Measurements from ENCODE around the gene PML. TPM values are rescaled to one million over a fixed set of nuclear protein-coding genes. Genes with fewer than 3 reads are reported as not detected.
"Not testable (repeated sequence)": the region's sequence is repeated elsewhere in the genome, so short reads cannot be mapped to it uniquely, and the experiment has no call there.

PML gene
- total RNA-seq, 1 experiment from 2014 or later = 21.5 TPM

GRCh38 chr15:73955861-73956742, 38.4 kb upstream of the PML start:
- no peaks in the 10 kb centered on the region for H3K36me3 ChIP-seq (ENCODE audit: insufficient read depth, low read length)
- no peaks in the 10 kb centered on the region for H3K9me3 ChIP-seq (ENCODE audit: low read length)
- no peaks in the 10 kb centered on the region for H3K9me2 ChIP-seq (replicated peaks; ENCODE audit: insufficient read depth, low read length)
- no peak overlapping the region for H3K4me3 ChIP-seq (ENCODE audit: low read length)
- no peak for DNase-seq
- no peaks in the 10 kb centered on the region for H4K20me1 ChIP-seq (ENCODE audit: insufficient read depth, low read depth, low read length)
- H2AFZ ChIP-seq (ENCODE audit: low read length) = no peak overlapping the region
- H3K9ac ChIP-seq (ENCODE audit: low read length) = no peak overlapping the region
- no peaks in the 10 kb centered on the region; the same call in 1 of the 2 replicates for H3K4me1 ChIP-seq (ENCODE audit: low read length)
- H3K79me2 ChIP-seq (ENCODE audit: low read length) = no peaks in the 10 kb centered on the region
- H3K4me2 ChIP-seq (ENCODE audit: low read depth, low read length, poor library complexity, severe bottlenecking) = no peak overlapping the region
- H3K27ac ChIP-seq (ENCODE audit: low read length) = no peak overlapping the region
- H3K27me3 ChIP-seq (ENCODE audit: low read length) = no peaks in the 10 kb centered on the region

GRCh38 chr15:73956743-73957135, 37.8 kb upstream of the PML start:
- H3K9me3 ChIP-seq (ENCODE audit: low read length) = no peaks in the 10 kb centered on the region
- H3K27me3 ChIP-seq (ENCODE audit: low read length) = no peaks in the 10 kb centered on the region
- no peak for DNase-seq
- no peaks in the 10 kb centered on the region for H3K36me3 ChIP-seq (ENCODE audit: insufficient read depth, low read length)
- no peaks in the 10 kb centered on the region for H3K9me2 ChIP-seq (replicated peaks; ENCODE audit: insufficient read depth, low read length)
- no peak overlapping the region for H2AFZ ChIP-seq (ENCODE audit: low read length)
- no peaks in the 10 kb centered on the region for H3K79me2 ChIP-seq (ENCODE audit: low read length)
- no peak overlapping the region for H3K27ac ChIP-seq (ENCODE audit: low read length)
- H3K9ac ChIP-seq (ENCODE audit: low read length) = no peak overlapping the region
- no peak overlapping the region for H3K4me2 ChIP-seq (ENCODE audit: low read depth, low read length, poor library complexity, severe bottlenecking)
- no peaks in the 10 kb centered on the region for H3K4me1 ChIP-seq (ENCODE audit: low read length)
- H3K4me3 ChIP-seq (ENCODE audit: low read length) = no peak overlapping the region
- no peaks in the 10 kb centered on the region for H4K20me1 ChIP-seq (ENCODE audit: insufficient read depth, low read depth, low read length)

GRCh38 chr15:73957276-73957675, 37.2 kb upstream of the PML start:
- H3K27ac ChIP-seq (ENCODE audit: low read length) = no peak overlapping the region
- no peaks in the 10 kb centered on the region for H3K9me3 ChIP-seq (ENCODE audit: low read length)

GRCh38 chr15:73957785-73958184, 36.7 kb upstream of the PML start:
- no peak overlapping the region for H3K4me2 ChIP-seq (ENCODE audit: low read depth, low read length, poor library complexity, severe bottlenecking)
- no peaks in the 10 kb centered on the region for H3K36me3 ChIP-seq (ENCODE audit: insufficient read depth, low read length)
- no peak overlapping the region for H2AFZ ChIP-seq (ENCODE audit: low read length)
- no peak overlapping the region for H3K9ac ChIP-seq (ENCODE audit: low read length)
- H3K9me3 ChIP-seq (ENCODE audit: low read length) = no peaks in the 10 kb centered on the region
- H3K9me2 ChIP-seq (replicated peaks; ENCODE audit: insufficient read depth, low read length) = no peaks in the 10 kb centered on the region
- no peaks in the 10 kb centered on the region for H3K4me1 ChIP-seq (ENCODE audit: low read length)
- H3K79me2 ChIP-seq (ENCODE audit: low read length) = no peaks in the 10 kb centered on the region
- DNase-seq = no peak
- H3K4me3 ChIP-seq (ENCODE audit: low read length) = no peak overlapping the region
- H3K27me3 ChIP-seq (ENCODE audit: low read length) = no peaks in the 10 kb centered on the region
- H4K20me1 ChIP-seq (ENCODE audit: insufficient read depth, low read depth, low read length) = no peaks in the 10 kb centered on the region
- H3K27ac ChIP-seq (ENCODE audit: low read length) = no peak overlapping the region

More at GRCh38 chr15:73957276-73957675, 37.2 kb upstream of the PML start:
- H3K9me2 ChIP-seq (replicated peaks; ENCODE audit: insufficient read depth, low read length) = no peaks in the 10 kb centered on the region
- no peak overlapping the region for H3K9ac ChIP-seq (ENCODE audit: low read length)
- no peaks in the 10 kb centered on the region for H4K20me1 ChIP-seq (ENCODE audit: insufficient read depth, low read depth, low read length)
- no peaks in the 10 kb centered on the region for H3K27me3 ChIP-seq (ENCODE audit: low read length)
- no peaks in the 10 kb centered on the region for H3K79me2 ChIP-seq (ENCODE audit: low read length)
- no peak overlapping the region for H3K4me2 ChIP-seq (ENCODE audit: low read depth, low read length, poor library complexity, severe bottlenecking)
- H2AFZ ChIP-seq (ENCODE audit: low read length) = no peak overlapping the region
- H3K4me1 ChIP-seq (ENCODE audit: low read length) = no peaks in the 10 kb centered on the region
- no peaks in the 10 kb centered on the region for H3K36me3 ChIP-seq (ENCODE audit: insufficient read depth, low read length)
- H3K4me3 ChIP-seq (ENCODE audit: low read length) = no peak overlapping the region
- no peak for DNase-seq

- Histone ChIP-seq H4K20me1 (ENCODE audit: insufficient read depth, low read depth, low read length) (no peaks in the 10 kb centered on the region), H2AFZ (ENCODE audit: low read length) (no peak overlapping the region), H3K9ac (ENCODE audit: low read length) (no peak overlapping the region), H3K9me2 (replicated peaks; ENCODE audit: insufficient read depth, low read length) (no peaks in the 10 kb centered on the region), H3K9me3 (ENCODE audit: low read length) (no peaks in the 10 kb centered on the region), H3K27me3 (ENCODE audit: low read length) (no peaks in the 10 kb centered on the region), H3K27ac (ENCODE audit: low read length) (no peak overlapping the region), H3K4me2 (ENCODE audit: low read depth, low read length, poor library complexity, severe bottlenecking) (no peak overlapping the region), H3K4me1 (ENCODE audit: low read length) (no peaks in the 10 kb centered on the region), H3K36me3 (ENCODE audit: insufficient read depth, low read length) (no peaks in the 10 kb centered on the region), H3K79me2 (ENCODE audit: low read length) (no peaks in the 10 kb centered on the region), H3K4me3 (ENCODE audit: low read length) (no peak overlapping the region)
- DNase-seq = no peak
Observed at GRCh38 chr15:73959012-73959581, 35.4 kb upstream of the PML start.

- no peaks in the 10 kb centered on the region for H3K79me2 ChIP-seq (ENCODE audit: low read length)
- H3K9me2 ChIP-seq (replicated peaks; ENCODE audit: insufficient read depth, low read length) = no peaks in the 10 kb centered on the region
- H3K27me3 ChIP-seq (ENCODE audit: low read length) = no peaks in the 10 kb centered on the region
- H3K4me3 ChIP-seq (ENCODE audit: low read length) = no peak overlapping the region
- no peaks in the 10 kb centered on the region for H3K9me3 ChIP-seq (ENCODE audit: low read length)
- peaks cover under 1% of the 10 kb centered on the region for H3K4me1 ChIP-seq (ENCODE audit: low read length)
- no peak for DNase-seq
- H3K27ac ChIP-seq (ENCODE audit: low read length) = no peak overlapping the region
- no peak overlapping the region for H2AFZ ChIP-seq (ENCODE audit: low read length)
- no peak overlapping the region for H3K4me2 ChIP-seq (ENCODE audit: low read depth, low read length, poor library complexity, severe bottlenecking)
- no peaks in the 10 kb centered on the region for H4K20me1 ChIP-seq (ENCODE audit: insufficient read depth, low read depth, low read length)
- no peak overlapping the region for H3K9ac ChIP-seq (ENCODE audit: low read length)
- no peaks in the 10 kb centered on the region for H3K36me3 ChIP-seq (ENCODE audit: insufficient read depth, low read length)
Observed at GRCh38 chr15:73959801-73960200, 34.7 kb upstream of the PML start.

GRCh38 chr15:73960472-73961070, 33.9 kb upstream of the PML start:
- H3K36me3 ChIP-seq (ENCODE audit: insufficient read depth, low read length); H3K9ac ChIP-seq (ENCODE audit: low read length); H3K4me1 ChIP-seq (ENCODE audit: low read length); H3K27me3 ChIP-seq (ENCODE audit: low read length); H3K4me2 ChIP-seq (ENCODE audit: low read depth, low read length, poor library complexity, severe bottlenecking); H3K4me3 ChIP-seq (ENCODE audit: low read length); DNase-seq; H3K79me2 ChIP-seq (ENCODE audit: low read length); H3K9me2 ChIP-seq (replicated peaks; ENCODE audit: insufficient read depth, low read length); H3K27ac ChIP-seq (ENCODE audit: low read length); H3K9me3 ChIP-seq (ENCODE audit: low read length); H2AFZ ChIP-seq (ENCODE audit: low read length); H4K20me1 ChIP-seq (ENCODE audit: insufficient read depth, low read depth, low read length): not testable (repeated sequence)

- H3K4me1 ChIP-seq (ENCODE audit: low read length) = peaks cover 20% of the 10 kb centered on the region
- no peaks in the 10 kb centered on the region for H3K9me2 ChIP-seq (replicated peaks; ENCODE audit: insufficient read depth, low read length)
Observed at GRCh38 chr15:73962433-73962832, 32.1 kb upstream of the PML start.

More at GRCh38 chr15:73962433-73962832, 32.1 kb upstream of the PML start:
- Histone ChIP-seq H4K20me1 (ENCODE audit: insufficient read depth, low read depth, low read length) (no peaks in the 10 kb centered on the region), H2AFZ (ENCODE audit: low read length) (no peak overlapping the region), H3K4me3 (ENCODE audit: low read length) (no peak overlapping the region), H3K27ac (ENCODE audit: low read length) (no peak overlapping the region), H3K27me3 (ENCODE audit: low read length) (no peaks in the 10 kb centered on the region), H3K9me3 (ENCODE audit: low read length) (no peaks in the 10 kb centered on the region), H3K79me2 (ENCODE audit: low read length) (no peaks in the 10 kb centered on the region), H3K4me2 (ENCODE audit: low read depth, low read length, poor library complexity, severe bottlenecking) (no peak overlapping the region), H3K36me3 (ENCODE audit: insufficient read depth, low read length) (no peaks in the 10 kb centered on the region), H3K9ac (ENCODE audit: low read length) (no peak overlapping the region)
- DNase-seq = no peak

Measured in Karpas-422 (cell line).